ENCODE measurements around the gene DUSP11.

DUSP11 gene

GRCh38 chr2:73749314-73749713 is 30.6 kb downstream of the DUSP11 start:
- H3K27me3 ChIP-seq, result no peaks in the 10 kb centered on the region
- no peak for TF ChIP-seq CTCF (IDR thresholded peaks at IDR 0.05)

GRCh38 chr2:73746877-73747208 is 33.1 kb downstream of the DUSP11 start:
- no peaks in the 10 kb centered on the region for H3K27me3 ChIP-seq
- no peak for TF ChIP-seq CTCF (IDR thresholded peaks at IDR 0.05)
- H3K27ac ChIP-seq, result no peak overlapping the region
- H3K4me1 ChIP-seq (ENCODE audit: control insufficient read depth in 1 of 2, insufficient read depth in 1 of 2, low read depth in 1 of 2, low read length in 1 of 2), result peaks cover 5 to 8% of the 10 kb centered on the region in 2 experiments
- no peak overlapping the region for H3K4me3 ChIP-seq (ENCODE audit: low read depth in 1 of 2, low read length in 1 of 2)
- no peaks in the 10 kb centered on the region for H3K9me3 ChIP-seq
- peaks cover 47% of the 10 kb centered on the region for H3K36me3 ChIP-seq

More at GRCh38 chr2:73749314-73749713, 30.6 kb downstream of the DUSP11 start:
- H3K4me3 ChIP-seq (ENCODE audit: low read depth in 1 of 2, low read length in 1 of 2), result no peak overlapping the region
- no peaks in the 10 kb centered on the region for H3K9me3 ChIP-seq
- H3K36me3 ChIP-seq, result peaks cover 62% of the 10 kb centered on the region
- no peak overlapping the region for H3K27ac ChIP-seq
- peaks cover 5 to 8% of the 10 kb centered on the region in 2 experiments for H3K4me1 ChIP-seq (ENCODE audit: control insufficient read depth in 1 of 2, insufficient read depth in 1 of 2, low read depth in 1 of 2, low read length in 1 of 2)

GRCh38 chr2:73746015-73746876 is 33.7 kb downstream of the DUSP11 start:
- Histone ChIP-seq H3K27me3 (no peaks in the 10 kb centered on the region), H3K36me3 (peaks cover 45% of the 10 kb centered on the region), H3K27ac (no peak overlapping the region), H3K4me1 (ENCODE audit: control insufficient read depth in 1 of 2, insufficient read depth in 1 of 2, low read depth in 1 of 2, low read length in 1 of 2) (peaks cover 5 to 8% of the 10 kb centered on the region in 2 experiments), H3K4me3 (ENCODE audit: low read depth in 1 of 2, low read length in 1 of 2) (no peak overlapping the region), H3K9me3 (no peaks in the 10 kb centered on the region)
- no peak for TF ChIP-seq CTCF (IDR thresholded peaks at IDR 0.05)

- H3K36me3 ChIP-seq, result peaks cover 18% of the 10 kb centered on the region
- H3K4me3 ChIP-seq (ENCODE audit: low read depth in 1 of 2, low read length in 1 of 2), result no peak overlapping the region
- H3K9me3 ChIP-seq, result no peaks in the 10 kb centered on the region
- no peak overlapping the region for H3K27ac ChIP-seq
- no peak for TF ChIP-seq CTCF (IDR thresholded peaks at IDR 0.05)
- H3K4me1 ChIP-seq (ENCODE audit: control insufficient read depth in 1 of 2, insufficient read depth in 1 of 2, low read depth in 1 of 2, low read length in 1 of 2), result peaks cover 13 to 15% of the 10 kb centered on the region in 2 experiments
- H3K27me3 ChIP-seq, result no peaks in the 10 kb centered on the region
Measured at GRCh38 chr2:73740767-73741166, 39.1 kb downstream of the DUSP11 start.

GRCh38 chr2:73739101-73739500 is 40.8 kb downstream of the DUSP11 start:
- H3K27ac ChIP-seq, result no peak overlapping the region
- H3K9me3 ChIP-seq, result no peaks in the 10 kb centered on the region
- H3K4me3 ChIP-seq (ENCODE audit: low read depth in 1 of 2, low read length in 1 of 2), result no peak overlapping the region
- peaks cover 13% of the 10 kb centered on the region for H3K36me3 ChIP-seq
- peaks cover 13 to 15% of the 10 kb centered on the region in 2 experiments for H3K4me1 ChIP-seq (ENCODE audit: control insufficient read depth in 1 of 2, insufficient read depth in 1 of 2, low read depth in 1 of 2, low read length in 1 of 2)
- TF ChIP-seq CTCF (IDR thresholded peaks at IDR 0.05), result no peak
- no peaks in the 10 kb centered on the region for H3K27me3 ChIP-seq

Measured in neutrophil (primary cell).